GM21515 (cell line): ENCODE measurements around the gene LYRM1.
"Not testable (repeated sequence)": the region's sequence is repeated elsewhere in the genome, so short reads cannot be mapped to it uniquely, and the experiment has no call there.

Source experiments
- ATAC-seq: cut with Tn5 transposase; IDR thresholded peaks from one replicate; pipeline ENCODE4 v1.9.1; 2021; ENCODE audit not compliant: unreplicated experiment

LYRM1 gene

GRCh38 chr16:20900299-20901067 lies at the start of gene LYRM1, which contains the start of gene DCUN1D3:
Gene LYRM1 (plus strand): TSS chr16:20900771. CDS start chr16:20915556, 14,785 bp downstream.
Gene DCUN1D3 (minus strand): TSS chr16:20900358. CDS start chr16:20862538, 37,820 bp downstream.
- ATAC-seq: peak; percentile 58

- no peak for ATAC-seq
These were observed 49.6 kb upstream of the LYRM1 start for GRCh38 chr16:20850981-20851380.

- no peak for ATAC-seq
These were observed 49.0 kb upstream of the LYRM1 start for GRCh38 chr16:20851601-20852000.

GRCh38 chr16:20853143-20853542 lies 47.4 kb upstream of the LYRM1 start:
- no peak for ATAC-seq

- no peak for ATAC-seq
These were observed 46.5 kb upstream of the LYRM1 start for GRCh38 chr16:20853981-20854620.

- ATAC-seq: no peak
These were observed 45.6 kb upstream of the LYRM1 start for GRCh38 chr16:20854963-20855362.

GRCh38 chr16:20857281-20857680 lies 43.3 kb upstream of the LYRM1 start:
- ATAC-seq: no peak

- ATAC-seq: no peak
These were observed 41.3 kb upstream of the LYRM1 start for GRCh38 chr16:20859229-20859628.

GRCh38 chr16:20859699-20860098 lies 40.9 kb upstream of the LYRM1 start:
- no peak for ATAC-seq

GRCh38 chr16:20860361-20860760 lies 40.2 kb upstream of the LYRM1 start:
- no peak for ATAC-seq

- ATAC-seq: not testable (repeated sequence)
These were observed 39.6 kb upstream of the LYRM1 start for GRCh38 chr16:20860995-20861394.

GRCh38 chr16:20862162-20862960 lies 38.2 kb upstream of the LYRM1 start:
- ATAC-seq: no peak

GRCh38 chr16:20864376-20864775 lies 36.2 kb upstream of the LYRM1 start:
- ATAC-seq: not testable (repeated sequence)

GRCh38 chr16:20865420-20866131 lies 35.0 kb upstream of the LYRM1 start:
- ATAC-seq: peak; percentile 40

- ATAC-seq: no peak
These were observed 34.3 kb upstream of the LYRM1 start for GRCh38 chr16:20866145-20866772.

- no peak for ATAC-seq
These were observed 33.8 kb upstream of the LYRM1 start for GRCh38 chr16:20866801-20867200.

- no peak for ATAC-seq
These were observed 33.0 kb upstream of the LYRM1 start for GRCh38 chr16:20867585-20867984.

GRCh38 chr16:20868890-20869289 lies 31.7 kb upstream of the LYRM1 start:
- ATAC-seq: no peak

GRCh38 chr16:20870122-20870820 lies 30.3 kb upstream of the LYRM1 start:
- no peak for ATAC-seq

GRCh38 chr16:20871258-20871657 lies 29.3 kb upstream of the LYRM1 start:
- ATAC-seq: no peak
